Trophoblast cell (in vitro differentiated cells and primary cell): ENCODE data around the gene JMJD1C.

Experiments used
- DNase-seq, 2 donors: peaks; one replicate each; pipeline ENCODE4 v3.0.0-alpha.2; 2016
- H2AFZ ChIP-seq: 2 replicates; pipeline ENCODE4 v1.6.1; 2013; ENCODE audit warnings: low read length, moderate library complexity, mild to moderate bottlenecking; ENCODE audit not compliant: insufficient read depth, poor library complexity
- H2AK5ac ChIP-seq: 2 replicates; pipeline ENCODE4 v1.6.1; 2013; ENCODE audit warnings: mild to moderate bottlenecking, low read length
- H2BK120ac ChIP-seq: 2 replicates; pipeline ENCODE4 v1.6.1; 2013; ENCODE audit warnings: low read length, mild to moderate bottlenecking, moderate library complexity; ENCODE audit not compliant: insufficient read depth, poor library complexity
- H2BK12ac ChIP-seq: 2 replicates; pipeline ENCODE4 v1.6.1; 2013; ENCODE audit warnings: mild to moderate bottlenecking, low read length, moderate library complexity
- H2BK5ac ChIP-seq: 2 replicates; pipeline ENCODE4 v1.6.1; 2013; ENCODE audit warnings: low read length, low read depth, moderate library complexity, mild to moderate bottlenecking; ENCODE audit not compliant: poor library complexity
- H3K14ac ChIP-seq: 2 replicates; pipeline ENCODE4 v1.6.1; 2013; ENCODE audit warnings: mild to moderate bottlenecking, low read length
- H3K18ac ChIP-seq: 2 replicates; pipeline ENCODE4 v1.6.1; 2013; ENCODE audit warnings: mild to moderate bottlenecking, low read length
- H3K23ac ChIP-seq: 2 replicates; pipeline ENCODE4 v1.6.1; 2013; ENCODE audit warnings: low read length
- H3K27ac ChIP-seq: 2 replicates; pipeline ENCODE4 v1.5.1; 2013; ENCODE audit warnings: low read depth, mild to moderate bottlenecking, inconsistent platforms, low read length, moderate library complexity
- H3K27me3 ChIP-seq: 2 replicates; pipeline ENCODE4 v1.6.1; 2013; ENCODE audit warnings: inconsistent platforms, mild to moderate bottlenecking, low read length, moderate library complexity; ENCODE audit not compliant: insufficient read depth
- H3K36me3 ChIP-seq, 2 experiments: 1 replicate in 1 of 2; 2 replicates in 1 of 2; pipeline ENCODE4 v1.6.1; 2013; ENCODE audit warnings: low read length in 2 of 2, mild to moderate bottlenecking in 2 of 2, moderate library complexity in 1 of 2; ENCODE audit not compliant: insufficient read depth in 2 of 2, control insufficient read depth in 1 of 2
- H3K4ac ChIP-seq: 2 replicates; pipeline ENCODE4 v1.6.1; 2013; ENCODE audit warnings: low read depth, mild to moderate bottlenecking, low read length, moderate library complexity
- H3K4me1 ChIP-seq, 2 experiments: 1 replicate in 1 of 2; 2 replicates in 1 of 2; pipeline ENCODE4 v1.6.1; 2013; ENCODE audit warnings: low read length in 2 of 2, mild to moderate bottlenecking in 2 of 2, moderate library complexity in 1 of 2; ENCODE audit not compliant: insufficient read depth in 2 of 2, control insufficient read depth in 1 of 2
- H3K4me2 ChIP-seq: 2 replicates; pipeline ENCODE4 v1.6.1; 2013; ENCODE audit warnings: inconsistent platforms, mild to moderate bottlenecking, low read length, moderate library complexity
- H3K4me3 ChIP-seq: 2 replicates; pipeline ENCODE4 v1.5.1; 2013; ENCODE audit warnings: mild to moderate bottlenecking, low read depth, low read length, inconsistent platforms
- H3K79me1 ChIP-seq: one replicate; pipeline ENCODE4 v1.6.1; 2013; ENCODE audit warnings: low read length
- H3K79me2 ChIP-seq: 2 replicates; pipeline ENCODE4 v1.6.1; 2013; ENCODE audit warnings: low read length, mild to moderate bottlenecking; ENCODE audit not compliant: control insufficient read depth, insufficient read depth, poor library complexity
- H3K9ac ChIP-seq: 2 replicates; pipeline ENCODE4 v1.6.1; 2013; ENCODE audit warnings: mild to moderate bottlenecking, low read length
- H3K9me3 ChIP-seq: 2 replicates; pipeline ENCODE4 v1.6.1; 2013; ENCODE audit warnings: low read depth, mild to moderate bottlenecking, control low read depth, inconsistent platforms, low read length; ENCODE audit not compliant: insufficient read depth
- H4K12ac ChIP-seq: 2 replicates; pipeline ENCODE4 v1.6.1; 2013; ENCODE audit warnings: low read depth, mild to moderate bottlenecking, low read length, moderate library complexity
- H4K8ac ChIP-seq: 2 replicates; pipeline ENCODE4 v1.6.1; 2013; ENCODE audit warnings: low read depth, mild to moderate bottlenecking, low read length, moderate library complexity
- H4K91ac ChIP-seq: one replicate; pipeline ENCODE4 v1.6.1; 2013; ENCODE audit warnings: low read depth, mild to moderate bottlenecking, low read length, moderate library complexity
- WGBS: extraction: QIAGEN DNeasy Blood & Tissue Kit; methylation state at CpG from one replicate; pipeline ENCODE4 v1.1.7; 2013; ENCODE audit warnings: missing lambda C conversion rate; ENCODE audit not compliant: insufficient read length, insufficient coverage; ENCODE audit errors: extremely low coverage; 5-methylcytosine and 5-hydroxymethylcytosine counted together

JMJD1C gene

GRCh38 chr10:63437116-63437949, 28.4 kb downstream of the JMJD1C start:
- Histone ChIP-seq H3K23ac (no peak overlapping the region), H2BK12ac (no peak overlapping the region), H3K4me3 (no peak overlapping the region), H3K36me3 (no peaks in the 10 kb centered on the region), H4K12ac (no peak overlapping the region), H3K79me2 (no peaks in the 10 kb centered on the region), H3K4me2 (no peak overlapping the region), H3K9ac (no peak overlapping the region), H3K79me1 (peaks cover 2% of the 10 kb centered on the region), H2BK120ac (no peak overlapping the region), H3K4me1 (peaks cover 3 to 9% of the 10 kb centered on the region in 2 experiments), H2AK5ac (no peak overlapping the region), H3K18ac (no peak overlapping the region), H3K4ac (no peak overlapping the region), H3K27me3 (no peaks in the 10 kb centered on the region), H3K27ac (no peak overlapping the region), H4K91ac (no peak overlapping the region), H2AFZ (no peak overlapping the region), H2BK5ac (no peak overlapping the region), H3K9me3 (no peaks in the 10 kb centered on the region), H4K8ac (no peak overlapping the region), H3K14ac (no peak overlapping the region)
- WGBS = no CpG with 5 or more reads among the region's 2 CpGs
- peak in 1 of 2 donors; percentile 40 for DNase-seq

GRCh38 chr10:63436225-63436624, 29.6 kb downstream of the JMJD1C start:
- Histone ChIP-seq H3K18ac (no peak overlapping the region), H2AFZ (no peak overlapping the region), H3K23ac (no peak overlapping the region), H3K27me3 (no peaks in the 10 kb centered on the region), H3K36me3 (no peaks in the 10 kb centered on the region), H3K79me1 (peaks cover 2% of the 10 kb centered on the region), H3K27ac (no peak overlapping the region), H3K9ac (no peak overlapping the region), H3K14ac (no peak overlapping the region), H4K12ac (no peak overlapping the region), H2AK5ac (no peak overlapping the region), H2BK12ac (no peak overlapping the region), H3K4me1 (peaks cover 3 to 9% of the 10 kb centered on the region in 2 experiments), H2BK120ac (no peak overlapping the region), H2BK5ac (no peak overlapping the region), H3K79me2 (no peaks in the 10 kb centered on the region), H4K8ac (no peak overlapping the region), H3K4me2 (no peak overlapping the region), H3K4me3 (no peak overlapping the region), H4K91ac (no peak overlapping the region), H3K4ac (no peak overlapping the region), H3K9me3 (no peaks in the 10 kb centered on the region)
- no peak for DNase-seq
- WGBS = no CpG with 5 or more reads among the region's 1 CpG

- no peak overlapping the region for H4K91ac ChIP-seq
- H3K36me3 ChIP-seq = no peaks in the 10 kb centered on the region
- H4K8ac ChIP-seq = no peak overlapping the region
- H3K9ac ChIP-seq = no peak overlapping the region
- no peak overlapping the region for H4K12ac ChIP-seq
- H3K27me3 ChIP-seq = no peaks in the 10 kb centered on the region
- H3K14ac ChIP-seq = no peak overlapping the region
- no peak overlapping the region for H2BK12ac ChIP-seq
- no peak overlapping the region for H2AFZ ChIP-seq
- H3K23ac ChIP-seq = no peak overlapping the region
- DNase-seq = peak in 1 of 2 donors; percentile 53
- no peak overlapping the region for H3K27ac ChIP-seq
- H3K18ac ChIP-seq = no peak overlapping the region
- no peak overlapping the region for H2AK5ac ChIP-seq
- H3K4me1 ChIP-seq = peaks cover 3 to 12% of the 10 kb centered on the region in 2 experiments
- no peak overlapping the region for H3K4me2 ChIP-seq
- H2BK120ac ChIP-seq = no peak overlapping the region
- H3K79me2 ChIP-seq = no peaks in the 10 kb centered on the region
- no peak overlapping the region for H3K4me3 ChIP-seq
- H3K4ac ChIP-seq = no peak overlapping the region
- no CpG with 5 or more reads among the region's 13 CpGs for WGBS
- peaks cover 2% of the 10 kb centered on the region for H3K79me1 ChIP-seq
- no peaks in the 10 kb centered on the region for H3K9me3 ChIP-seq
- H2BK5ac ChIP-seq = no peak overlapping the region
These were observed 30.6 kb downstream of the JMJD1C start for GRCh38 chr10:63434866-63435854.

DNA sequence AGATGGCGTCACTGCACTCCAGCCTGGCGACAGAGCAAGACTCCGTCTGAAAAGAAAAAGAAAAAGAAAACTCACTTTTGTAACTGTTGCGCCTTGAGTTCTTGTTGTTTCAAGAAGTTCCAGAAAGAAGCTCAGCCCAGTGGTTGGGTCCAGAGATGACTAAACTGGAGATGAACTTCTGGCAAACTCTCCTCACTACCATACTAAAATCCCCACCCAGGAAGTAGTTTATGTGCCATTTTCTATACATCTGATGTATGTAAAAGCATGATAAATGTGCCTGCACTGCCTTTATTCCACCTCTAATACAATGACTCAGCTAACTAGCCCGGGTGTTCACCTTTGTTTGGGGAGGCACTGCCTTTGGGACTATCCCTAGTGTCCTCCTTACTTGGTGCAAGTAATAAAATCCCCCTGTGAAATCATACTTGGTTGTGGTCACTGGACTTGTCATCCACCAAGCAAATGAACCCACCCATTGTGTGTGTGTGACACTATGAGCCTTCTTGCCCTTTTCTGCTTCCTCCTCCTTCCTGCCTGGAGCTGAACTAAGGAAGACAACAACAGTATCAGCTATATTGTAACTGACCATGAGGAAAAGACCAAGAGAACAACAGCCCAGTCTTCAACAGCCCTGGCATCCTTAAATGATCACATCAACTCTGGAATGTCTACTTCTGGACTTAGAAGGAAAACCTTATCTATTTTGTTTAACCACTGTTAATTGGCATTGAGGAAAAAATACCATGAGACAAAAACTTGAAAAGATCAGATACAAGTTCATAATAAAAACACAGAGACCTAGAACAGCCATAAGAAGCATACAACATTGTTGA, 33.6 kb downstream of the JMJD1C start:
- peak overlapping the region; percentile 51 for H3K18ac ChIP-seq
- no peak overlapping the region for H2BK120ac ChIP-seq
- peaks cover 0 to 3% of the 10 kb centered on the region in 2 experiments for H3K36me3 ChIP-seq
- no peak overlapping the region for H3K14ac ChIP-seq
- no peak overlapping the region for H4K12ac ChIP-seq
- H2BK12ac ChIP-seq = no peak overlapping the region
- no peak overlapping the region for H3K4me3 ChIP-seq
- H4K8ac ChIP-seq = no peak overlapping the region
- peaks cover 2% of the 10 kb centered on the region for H3K9me3 ChIP-seq
- H3K27ac ChIP-seq = no peak overlapping the region
- H3K23ac ChIP-seq = no peak overlapping the region
- no peak overlapping the region for H2AFZ ChIP-seq
- no peak for DNase-seq
- H3K79me2 ChIP-seq = no peaks in the 10 kb centered on the region
- no CpG with 5 or more reads among the region's 5 CpGs for WGBS
- no peak overlapping the region for H2BK5ac ChIP-seq
- no peak overlapping the region for H2AK5ac ChIP-seq
- H3K4me2 ChIP-seq = no peak overlapping the region
- H3K4ac ChIP-seq = no peak overlapping the region
- no peak overlapping the region for H4K91ac ChIP-seq
- peaks cover 2% of the 10 kb centered on the region for H3K79me1 ChIP-seq
- peaks cover 3 to 7% of the 10 kb centered on the region in 2 experiments for H3K4me1 ChIP-seq
- H3K9ac ChIP-seq = no peak overlapping the region
- H3K27me3 ChIP-seq = no peaks in the 10 kb centered on the region
